Measurements from ENCODE around the gene VWA3B.

GRCh38 chr2:98037666-98038336 is 49.2 kb upstream of the VWA3B start:
- TF ChIP-seq, protein P1, sequence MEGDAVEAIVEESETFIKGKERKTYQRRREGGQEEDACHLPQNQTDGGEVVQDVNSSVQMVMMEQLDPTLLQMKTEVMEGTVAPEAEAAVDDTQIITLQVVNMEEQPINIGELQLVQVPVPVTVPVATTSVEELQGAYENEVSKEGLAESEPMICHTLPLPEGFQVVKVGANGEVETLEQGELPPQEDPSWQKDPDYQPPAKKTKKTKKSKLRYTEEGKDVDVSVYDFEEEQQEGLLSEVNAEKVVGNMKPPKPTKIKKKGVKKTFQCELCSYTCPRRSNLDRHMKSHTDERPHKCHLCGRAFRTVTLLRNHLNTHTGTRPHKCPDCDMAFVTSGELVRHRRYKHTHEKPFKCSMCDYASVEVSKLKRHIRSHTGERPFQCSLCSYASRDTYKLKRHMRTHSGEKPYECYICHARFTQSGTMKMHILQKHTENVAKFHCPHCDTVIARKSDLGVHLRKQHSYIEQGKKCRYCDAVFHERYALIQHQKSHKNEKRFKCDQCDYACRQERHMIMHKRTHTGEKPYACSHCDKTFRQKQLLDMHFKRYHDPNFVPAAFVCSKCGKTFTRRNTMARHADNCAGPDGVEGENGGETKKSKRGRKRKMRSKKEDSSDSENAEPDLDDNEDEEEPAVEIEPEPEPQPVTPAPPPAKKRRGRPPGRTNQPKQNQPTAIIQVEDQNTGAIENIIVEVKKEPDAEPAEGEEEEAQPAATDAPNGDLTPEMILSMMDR (IDR thresholded peaks at IDR 0.05), result no peak
- TF ChIP-seq EP300 (IDR thresholded peaks at IDR 0.05), result no peak
- no peak for TF ChIP-seq POLR2A (IDR thresholded peaks at IDR 0.05)

Measured in tibial nerve (tissue), 4 donors.